ENCODE measurements around the gene MEAF6. TPM values are rescaled to one million over a fixed set of nuclear protein-coding genes. Genes with fewer than 3 reads are reported as not detected.
"Not testable (repeated sequence)": the region's sequence is repeated elsewhere in the genome, so short reads cannot be mapped to it uniquely, and the experiment has no call there.

MEAF6 gene
- total RNA-seq = 100 to 1,000 TPM in 5 of 8 experiments, 10 to 100 TPM in 3; 41.1 to 172 (median 138) TPM

- H3K4me1 ChIP-seq (replicated peaks in 1 of 2) = peaks cover 11 to 12% of the 10 kb centered on the region in 2 donors
- peak within 1 kb of the TSS; percentile 89 to 95 (median 93) for H3K4me3 ChIP-seq
- peak within 1 kb of the TSS; percentile 92 to 93 for H3K27ac ChIP-seq
- in situ Hi-C loops (cut with MboI; ENCODE audit: low pct_unique_long_range_greater_than_20kb in 2 of 9, low sequenced_read_pairs in 9 of 9, unreplicated experiment in 9 of 9) = loop anchor here in 1 of 9 experiments (25.0 kb wide), 1 partner anchor 173 kb away; the partner anchor contains the start of gene CDCA8
- WGBS, 10 experiments = 0 to 5% (median 1%) methylated on average over 4 to 42 of the region's 100 CpGs; no CpG with 5 or more reads in 2 of the 10 experiments
- peak; percentile 94 to 97 (median 96) for ATAC-seq (replicated peaks in 6 of 8)
Observed at GRCh38 chr1:37514350-37515184, at the start of gene MEAF6. MEAF6 (minus strand) TSS chr1:37514766; CDS start chr1:37514746, 20 bp downstream.

GRCh38 chr1:37562984-37563383 is 48.4 kb upstream of the MEAF6 start:
- 75 to 100% (median 85%) methylated on average over 1 of the region's 1 CpG; no CpG with 5 or more reads in 5 of the 10 experiments for WGBS, 10 experiments
- Histone ChIP-seq H3K4me1 (replicated peaks in 1 of 2) (no peaks in the 10 kb centered on the region), H3K27ac (no peak overlapping the region), H3K4me3 (no peak overlapping the region)
- in situ Hi-C loops (cut with MboI; ENCODE audit: low pct_unique_long_range_greater_than_20kb in 2 of 9, low sequenced_read_pairs in 9 of 9, unreplicated experiment in 9 of 9) = no loop called here
- ATAC-seq (replicated peaks in 6 of 8) = no peak

- Histone ChIP-seq H3K4me3 (no peak overlapping the region), H3K4me1 (replicated peaks in 1 of 2) (peaks cover 6 to 7% of the 10 kb centered on the region in 2 donors), H3K27ac (no peak overlapping the region)
- in situ Hi-C loops (cut with MboI; ENCODE audit: low pct_unique_long_range_greater_than_20kb in 2 of 9, low sequenced_read_pairs in 9 of 9, unreplicated experiment in 9 of 9) = no loop called here
- peak in 5 of 8 experiments; percentile 6 to 59 (median 12) for ATAC-seq (replicated peaks in 6 of 8)
- WGBS, 10 experiments = 70 to 100% (median 91%) methylated on average over 1 to 12 of the region's 21 CpGs; no CpG with 5 or more reads in 2 of the 10 experiments
Observed at GRCh38 chr1:37561133-37562132, 46.9 kb upstream of the MEAF6 start.

GRCh38 chr1:37560401-37561132 is 46.0 kb upstream of the MEAF6 start:
- ATAC-seq (replicated peaks in 6 of 8) = peak in 3 of 8 experiments; percentile 26 to 30 (median 30)
- H3K4me1 ChIP-seq (replicated peaks in 1 of 2) = peaks cover 6 to 7% of the 10 kb centered on the region in 2 donors
- 0 to 100% (median 61%) methylated on average over 1 to 8 of the region's 10 CpGs for WGBS, 10 experiments
- no peak overlapping the region for H3K27ac ChIP-seq
- no peak overlapping the region for H3K4me3 ChIP-seq
- in situ Hi-C loops (cut with MboI; ENCODE audit: low pct_unique_long_range_greater_than_20kb in 2 of 9, low sequenced_read_pairs in 9 of 9, unreplicated experiment in 9 of 9) = no loop called here

- H3K4me3 ChIP-seq; ATAC-seq (replicated peaks in 6 of 8); H3K27ac ChIP-seq; in situ Hi-C loops (cut with MboI; ENCODE audit: low pct_unique_long_range_greater_than_20kb in 2 of 9, low sequenced_read_pairs in 9 of 9, unreplicated experiment in 9 of 9); H3K4me1 ChIP-seq (replicated peaks in 1 of 2): not testable (repeated sequence)
- WGBS, 10 experiments = 29 to 83% (median 74%) methylated on average over 3 to 9 of the region's 12 CpGs; no CpG with 5 or more reads in 3 of the 10 experiments
Observed at GRCh38 chr1:37559957-37560379, 45.4 kb upstream of the MEAF6 start.

GRCh38 chr1:37559080-37559479 is 44.5 kb upstream of the MEAF6 start:
- no peak for ATAC-seq (replicated peaks in 6 of 8)
- H3K27ac ChIP-seq = no peak overlapping the region
- WGBS, 10 experiments = 88 to 100% (median 100%) methylated on average over 1 to 2 of the region's 7 CpGs; no CpG with 5 or more reads in 6 of the 10 experiments
- in situ Hi-C loops (cut with MboI; ENCODE audit: low pct_unique_long_range_greater_than_20kb in 2 of 9, low sequenced_read_pairs in 9 of 9, unreplicated experiment in 9 of 9) = no loop called here
- peaks cover 6 to 7% of the 10 kb centered on the region in 2 donors for H3K4me1 ChIP-seq (replicated peaks in 1 of 2)
- no peak overlapping the region for H3K4me3 ChIP-seq

GRCh38 chr1:37558411-37558810 is 43.8 kb upstream of the MEAF6 start:
- Histone ChIP-seq H3K4me1 (replicated peaks in 1 of 2) (peaks cover 6 to 7% of the 10 kb centered on the region in 2 donors), H3K4me3 (no peak overlapping the region), H3K27ac (no peak overlapping the region)
- ATAC-seq (replicated peaks in 6 of 8) = no peak
- in situ Hi-C loops (cut with MboI; ENCODE audit: low pct_unique_long_range_greater_than_20kb in 2 of 9, low sequenced_read_pairs in 9 of 9, unreplicated experiment in 9 of 9) = no loop called here
- 80 to 100% (median 100%) methylated on average over 1 of the region's 1 CpG; no CpG with 5 or more reads in 3 of the 10 experiments for WGBS, 10 experiments

GRCh38 chr1:37557402-37557801 is 42.8 kb upstream of the MEAF6 start:
- 60 to 100% (median 92%) methylated on average over 1 to 3 of the region's 3 CpGs; no CpG with 5 or more reads in 4 of the 10 experiments for WGBS, 10 experiments

GRCh38 chr1:37556712-37557196 is 42.2 kb upstream of the MEAF6 start, which contains the start of gene DNALI1:
DNALI1 (plus strand) TSS chr1:37556940; CDS start chr1:37556995, 55 bp downstream.
- ATAC-seq (replicated peaks in 6 of 8) = peak; percentile 44 to 93 (median 91)
- Histone ChIP-seq H3K4me3 (peak within 1 kb of the TSS; percentile 46 to 57 (median 51)), H3K27ac (peak within 1 kb of the TSS in 1 of 2 donors; percentile 53), H3K4me1 (replicated peaks in 1 of 2) (peaks cover 16 to 19% of the 10 kb centered on the region in 2 donors)
- WGBS, 10 experiments = 0 to 59% (median 4%) methylated on average over 3 to 26 of the region's 31 CpGs
- in situ Hi-C loops (cut with MboI; ENCODE audit: low pct_unique_long_range_greater_than_20kb in 2 of 9, low sequenced_read_pairs in 9 of 9, unreplicated experiment in 9 of 9) = no loop called here

More at GRCh38 chr1:37557402-37557801, 42.8 kb upstream of the MEAF6 start:
- ATAC-seq (replicated peaks in 6 of 8) = no peak
- Histone ChIP-seq H3K4me1 (replicated peaks in 1 of 2) (peaks cover 15 to 16% of the 10 kb centered on the region in 2 donors), H3K27ac (no peak overlapping the region), H3K4me3 (peak overlapping the region; percentile 46 to 57 (median 51))
- in situ Hi-C loops (cut with MboI; ENCODE audit: low pct_unique_long_range_greater_than_20kb in 2 of 9, low sequenced_read_pairs in 9 of 9, unreplicated experiment in 9 of 9) = no loop called here

GRCh38 chr1:37553927-37554808 is 39.6 kb upstream of the MEAF6 start, which contains the start of gene SNIP1:
SNIP1 (minus strand) TSS chr1:37554293; CDS start chr1:37554229, 64 bp downstream.
- 7 to 100% (median 48%) methylated on average over 1 to 27 of the region's 54 CpGs for WGBS, 10 experiments
- H3K27ac ChIP-seq = peak within 1 kb of the TSS; percentile 70 to 94
- in situ Hi-C loops (cut with MboI; ENCODE audit: low pct_unique_long_range_greater_than_20kb in 2 of 9, low sequenced_read_pairs in 9 of 9, unreplicated experiment in 9 of 9) = no loop called here
- H3K4me3 ChIP-seq = peak within 1 kb of the TSS; percentile 74 to 99 (median 93)
- peak; percentile 68 to 91 (median 74) for ATAC-seq (replicated peaks in 6 of 8)
- peaks cover 16 to 19% of the 10 kb centered on the region in 2 donors for H3K4me1 ChIP-seq (replicated peaks in 1 of 2)

GRCh38 chr1:37553598-37553926 is 39.0 kb upstream of the MEAF6 start:
- WGBS, 10 experiments = 0 to 40% (median 5%) methylated on average over 1 to 9 of the region's 11 CpGs
- peak in 3 of 8 experiments; percentile 35 to 62 (median 39) for ATAC-seq (replicated peaks in 6 of 8)

More at GRCh38 chr1:37553598-37553926, 39.0 kb upstream of the MEAF6 start:
- in situ Hi-C loops (cut with MboI; ENCODE audit: low pct_unique_long_range_greater_than_20kb in 2 of 9, low sequenced_read_pairs in 9 of 9, unreplicated experiment in 9 of 9) = no loop called here
- Histone ChIP-seq H3K27ac (peak overlapping the region; percentile 70 to 94), H3K4me1 (replicated peaks in 1 of 2) (peaks cover 16 to 19% of the 10 kb centered on the region in 2 donors), H3K4me3 (peak overlapping the region; percentile 74 to 99 (median 93))

Measured in motor neuron (in vitro differentiated cells).